Stimulated activated CD8-positive, alpha-beta memory T cell treated with anti-CD3 and anti-CD28 coated beads, Interleukin-15, amount 100 ng/mL, for 48 hours (primary cell): ENCODE measurements around the gene RNF130.
"Not testable (repeated sequence)": the region's sequence is repeated elsewhere in the genome, so short reads cannot be mapped to it uniquely, and the experiment has no call there.

ENCODE experiments used
- DNase-seq, 2 donors: peaks; one replicate each; pipeline ENCODE4 v3.0.0-alpha.2; 2020; ENCODE audit warnings: low read depth in 2 of 2

Gene RNF130

GRCh38 chr5:180018347-180019060 lies 53.1 kb downstream of the RNF130 start:
- no peak for DNase-seq

DNA sequence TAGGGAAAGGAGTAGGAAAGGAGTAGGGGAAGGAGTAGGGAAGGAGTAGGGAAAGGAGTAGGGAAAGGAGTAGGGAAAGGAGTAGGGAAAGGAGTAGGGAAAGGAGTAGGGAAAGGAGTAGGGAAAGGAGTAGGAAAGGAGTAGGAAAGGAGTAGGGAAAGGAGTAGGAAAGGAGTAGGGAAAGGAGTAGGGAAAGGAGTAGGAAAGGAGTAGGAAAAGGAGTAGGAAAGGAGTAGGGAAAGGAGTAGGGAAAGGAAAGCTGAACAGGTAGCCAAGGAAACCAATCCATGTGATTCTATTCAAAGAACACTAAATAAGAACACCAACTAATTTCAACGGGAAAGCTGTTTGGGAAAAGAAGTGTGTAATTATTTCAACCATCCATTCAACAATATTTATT lies 56.0 kb downstream of the RNF130 start:
- not testable (repeated sequence) for DNase-seq

- no peak for DNase-seq
Observed at GRCh38 chr5:180013678-180014077, 57.9 kb downstream of the RNF130 start.

DNA sequence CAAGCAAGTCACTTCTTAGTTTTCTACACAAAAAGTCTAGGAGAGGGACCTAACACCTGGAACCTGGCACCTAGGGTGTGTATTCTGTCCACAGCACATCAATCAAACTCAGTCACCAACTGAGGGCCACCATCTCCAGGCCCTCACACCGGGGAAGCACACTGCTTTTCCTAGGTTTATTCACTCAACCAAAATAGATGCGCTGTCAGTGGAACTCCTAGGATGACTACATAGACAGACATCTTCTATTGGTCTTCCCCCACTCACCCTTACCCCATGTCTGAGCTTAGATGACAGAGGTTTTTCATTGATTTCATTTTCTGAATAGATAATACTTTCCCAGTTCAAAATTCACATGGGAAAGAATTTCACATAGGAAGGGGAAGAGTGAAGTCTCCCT lies 59.2 kb downstream of the RNF130 start:
- no peak for DNase-seq

DNA sequence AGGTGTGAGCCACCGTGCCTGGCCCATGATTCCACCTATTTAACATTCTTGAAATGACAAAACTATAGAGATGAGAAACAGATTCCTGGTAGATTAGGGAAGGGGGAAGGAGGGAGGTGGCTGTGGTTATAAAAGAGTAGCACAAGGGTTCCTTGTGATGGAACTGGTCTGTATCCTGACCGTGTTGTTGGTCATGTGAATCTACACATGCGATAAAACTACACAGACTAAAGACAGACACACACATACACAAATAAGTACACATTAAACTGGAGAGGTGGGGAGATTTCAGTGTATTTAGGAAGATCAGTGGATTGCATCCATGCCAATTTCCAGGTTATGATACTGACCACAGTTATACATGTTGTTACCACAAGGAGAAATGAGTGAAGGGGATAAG lies 60.9 kb downstream of the RNF130 start:
- no peak for DNase-seq

- DNase-seq: no peak
Observed at GRCh38 chr5:180009581-180009980, 62.0 kb downstream of the RNF130 start.

- no peak for DNase-seq
Observed at GRCh38 chr5:180008433-180008832, 63.1 kb downstream of the RNF130 start.

DNA sequence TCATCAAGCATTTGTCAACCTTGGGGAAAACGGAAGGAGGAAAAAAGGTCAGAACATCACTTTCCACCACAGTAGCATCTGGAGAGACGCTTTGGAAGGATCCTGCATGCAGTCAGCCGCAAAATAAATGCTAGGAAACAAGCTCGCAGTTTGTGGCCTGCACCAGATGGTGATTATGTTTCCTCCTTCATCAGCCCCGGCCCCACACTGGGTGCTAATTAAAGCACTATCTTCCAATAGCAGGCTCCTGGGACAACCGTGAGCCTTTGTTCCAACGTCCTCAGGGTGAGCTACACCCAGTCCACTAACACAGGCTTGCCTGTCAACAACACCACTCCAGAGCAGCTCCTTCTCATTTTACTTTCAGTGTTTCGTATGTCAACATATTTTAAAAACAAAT lies 64.0 kb downstream of the RNF130 start:
- DNase-seq: no peak

GRCh38 chr5:180006141-180006540 lies 65.4 kb downstream of the RNF130 start:
- no peak for DNase-seq

GRCh38 chr5:180003127-180003526 lies 68.4 kb downstream of the RNF130 start:
- no peak for DNase-seq

DNA sequence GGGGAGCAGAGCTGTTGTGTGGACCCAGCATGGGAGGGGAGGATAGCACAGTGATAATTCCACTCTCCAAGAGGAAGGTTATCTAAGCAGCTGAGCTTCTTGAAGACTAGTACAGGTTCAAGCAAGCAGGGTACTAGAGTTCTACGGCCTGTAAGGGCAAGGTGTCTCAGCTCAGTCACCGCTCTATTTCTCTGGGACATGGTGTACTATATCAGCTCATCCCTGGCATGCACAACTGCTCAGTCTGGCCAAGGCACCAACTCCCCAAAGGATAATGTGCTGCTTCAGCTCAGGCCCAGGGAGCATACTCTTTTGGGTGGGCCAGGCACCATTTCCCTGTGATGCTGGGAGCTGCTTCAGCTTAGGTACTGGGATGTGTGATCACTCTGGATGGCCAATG lies 69.8 kb downstream of the RNF130 start:
- no peak for DNase-seq

- no peak for DNase-seq
Observed at GRCh38 chr5:180001136-180001535, 70.4 kb downstream of the RNF130 start.

- DNase-seq: no peak
Observed at GRCh38 chr5:179998485-179998884, 73.1 kb downstream of the RNF130 start.

DNA sequence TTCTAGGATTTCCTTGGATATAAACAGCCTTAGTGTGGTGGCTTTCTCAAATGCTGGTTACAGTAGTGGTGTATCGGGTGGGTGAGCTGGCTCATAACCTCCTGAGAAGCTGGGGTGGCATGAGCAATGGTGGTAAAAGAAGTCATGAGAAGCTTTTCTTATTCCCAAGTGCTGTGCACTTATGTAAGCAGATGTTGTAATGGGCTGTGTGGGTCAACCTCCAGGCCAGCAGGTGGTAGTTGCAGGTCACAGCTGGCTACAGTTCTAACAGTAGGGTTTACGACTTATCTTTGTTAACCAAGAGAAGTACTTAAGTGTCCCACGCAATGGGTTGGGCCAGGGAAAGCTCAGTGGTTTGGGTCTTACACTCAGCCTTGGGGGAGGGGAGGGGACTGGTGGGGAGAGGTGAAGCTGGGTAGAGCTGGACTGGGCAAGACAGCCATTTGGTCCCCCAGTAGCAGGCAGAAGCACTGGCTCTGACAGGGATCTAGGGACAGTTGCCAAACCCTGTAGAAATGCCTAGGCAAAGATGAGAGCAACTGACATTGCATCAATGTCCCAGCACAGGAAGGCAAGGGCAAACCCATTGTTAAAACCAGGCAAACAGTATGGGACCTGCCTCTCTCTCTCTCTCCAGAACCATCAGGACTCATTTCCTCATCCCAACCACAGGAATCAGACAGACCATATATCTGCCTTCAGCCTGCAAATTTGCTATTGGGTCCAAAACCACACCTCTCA lies 76.8 kb downstream of the RNF130 start:
- DNase-seq: no peak

GRCh38 chr5:179992855-179993254 lies 78.7 kb downstream of the RNF130 start:
- not testable (repeated sequence) for DNase-seq

- DNase-seq: no peak
Observed at GRCh38 chr5:179991106-179991505, 80.5 kb downstream of the RNF130 start.

- not testable (repeated sequence) for DNase-seq
Observed at GRCh38 chr5:179990525-179990924, 81.0 kb downstream of the RNF130 start.

- DNase-seq: no peak
Observed at GRCh38 chr5:179986328-179986727, 85.2 kb downstream of the RNF130 start.

DNA sequence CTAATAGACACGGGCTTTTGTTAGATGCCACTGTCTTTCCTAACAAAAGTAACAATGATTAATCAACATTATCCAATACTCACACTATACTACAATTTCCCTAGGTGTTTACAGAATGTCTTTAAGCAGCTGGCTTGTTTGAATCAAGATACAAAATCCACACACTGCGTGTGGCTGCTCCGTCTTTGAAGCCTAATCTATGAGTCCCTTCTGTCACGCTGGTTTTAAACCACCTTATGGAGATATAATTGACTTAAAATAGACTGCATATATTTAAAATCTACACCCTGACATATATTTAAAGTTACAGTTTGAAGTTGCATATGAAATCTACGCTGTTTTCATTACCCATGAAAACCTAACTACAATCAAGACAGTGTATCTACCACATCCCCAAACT lies 89.9 kb downstream of the RNF130 start:
- no peak for DNase-seq

GRCh38 chr5:179980767-179981166 lies 90.8 kb downstream of the RNF130 start:
- DNase-seq: no peak

DNA sequence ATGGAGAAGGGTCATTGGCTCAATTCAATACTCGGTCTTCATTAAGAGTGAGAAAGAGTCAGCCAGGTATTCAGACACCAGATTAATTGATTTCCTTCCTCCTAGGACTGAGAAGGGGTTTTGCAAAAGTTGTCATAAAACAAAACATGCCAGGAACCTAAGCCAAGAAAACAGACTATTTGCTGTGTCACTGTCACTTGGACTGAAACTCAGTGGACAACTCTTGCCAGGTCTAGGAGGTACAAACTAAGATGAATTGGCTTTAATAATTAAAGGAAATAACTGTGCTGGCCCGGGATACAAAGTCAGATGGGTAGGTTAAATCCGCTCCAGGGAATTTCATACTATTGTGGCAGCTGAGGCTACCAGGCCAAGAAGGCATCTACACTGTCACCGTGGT lies 92.8 kb downstream of the RNF130 start:
- no peak for DNase-seq

DNA sequence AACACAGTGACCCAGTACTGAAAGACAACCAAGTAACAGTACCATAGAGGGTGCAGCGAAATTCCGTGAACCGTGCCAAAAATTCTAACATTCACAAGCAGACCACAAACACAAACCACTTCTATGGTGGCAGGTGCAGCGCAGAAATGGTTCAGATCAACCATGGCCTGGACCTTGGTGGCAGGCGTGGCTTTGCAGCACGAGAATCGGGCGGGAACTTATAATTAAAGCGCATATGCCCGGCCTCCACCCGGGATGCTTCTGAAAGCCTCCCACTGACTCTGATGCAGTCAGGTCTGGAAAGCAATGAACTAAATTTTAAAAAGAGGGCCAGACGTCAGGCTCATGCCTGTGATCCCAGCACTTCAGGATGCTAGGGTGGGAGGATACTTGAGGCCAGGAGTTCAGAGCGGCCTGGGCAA lies 95.8 kb downstream of the RNF130 start:
- no peak for DNase-seq

GRCh38 chr5:179974946-179975712 lies 96.4 kb downstream of the RNF130 start:
- peak in 1 of 2 donors; percentile 7 for DNase-seq
